Smooth muscle cell (in vitro differentiated cells): ENCODE measurements around the gene AADACL2. TPM values are rescaled to one million over a fixed set of nuclear protein-coding genes. Genes with fewer than 3 reads are reported as not detected.

ENCODE experiments used
- DNase-seq: peaks from one replicate; lab custom pipeline; 2025; ENCODE audit not compliant: unreplicated experiment; lab: John Stamatoyannopoulos, UW
- H2AFZ ChIP-seq: fragments of 200-600 bp; sonication (generic); 2 replicates; pipeline ENCODE4 v1.6.0; 2016; ENCODE audit warnings: antibody characterized with exemption, low read depth, mild to moderate bottlenecking
- H3F3A ChIP-seq: fragments of 200-600 bp; sonication (generic); 2 replicates; pipeline ENCODE4 v1.6.0; 2017; ENCODE audit warnings: antibody characterized with exemption, low read depth
- H3K27ac ChIP-seq: fragments of 200-600 bp; sonication (generic); 2 replicates; pipeline ENCODE4 v1.5.1; 2016; ENCODE audit warnings: low read depth, mild to moderate bottlenecking
- H3K27me3 ChIP-seq: fragments of 200-600 bp; sonication (generic); 2 replicates; pipeline ENCODE4 v1.6.1; 2016; ENCODE audit warnings: low read depth, mild to moderate bottlenecking
- H3K36me3 ChIP-seq: fragments of 200-600 bp; sonication (generic); 2 replicates; pipeline ENCODE4 v1.5.1; 2016; ENCODE audit warnings: low read depth
- H3K4me1 ChIP-seq: fragments of 200-600 bp; sonication (generic); 2 replicates; pipeline ENCODE4 v1.5.1; 2016; ENCODE audit warnings: low read depth
- H3K4me2 ChIP-seq: fragments of 200-600 bp; sonication (generic); 2 replicates; pipeline ENCODE4 v1.6.0; 2016; ENCODE audit warnings: mild to moderate bottlenecking
- H3K4me3 ChIP-seq: fragments of 200-600 bp; sonication (generic); 2 replicates; pipeline ENCODE4 v1.5.1; 2016; ENCODE audit warnings: mild to moderate bottlenecking
- H3K79me2 ChIP-seq: fragments of 200-600 bp; sonication (generic); 2 replicates; pipeline ENCODE4 v1.6.0; 2016; ENCODE audit warnings: low read depth, mild to moderate bottlenecking
- H3K9ac ChIP-seq: fragments of 200-600 bp; sonication (generic); 2 replicates; pipeline ENCODE4 v1.6.0; 2016; ENCODE audit warnings: low read depth
- H3K9me3 ChIP-seq: fragments of 200-600 bp; sonication (generic); replicated peaks from 2 replicates; pipeline ENCODE4 v1.5.1; 2016; ENCODE audit warnings: low read depth
- H4K20me1 ChIP-seq: fragments of 200-600 bp; sonication (generic); 2 replicates; pipeline ENCODE4 v1.6.0; 2016; ENCODE audit warnings: low read depth
- CTCF ChIP-seq: fragments of 200-600 bp; sonication (generic); IDR thresholded peaks from 2 replicates; pipeline ENCODE4 v1.5.1; 2017; ENCODE audit warnings: borderline replicate concordance, mild to moderate bottlenecking, antibody characterized with exemption; ENCODE audit not compliant: insufficient read depth, poor library complexity, severe bottlenecking
- WGBS: methylation state at CpG from one replicate; pipeline ENCODE4 v1.1.7; 2016; ENCODE audit warnings: low lambda C conversion rate; 5-methylcytosine and 5-hydroxymethylcytosine counted together
- polyA plus RNA-seq: library from polyadenylated mRNA; unstranded; fragments of >200 nt; fragmentation: Nextera tagmentation; extraction: Ambion mirVana; gene quantifications from 2 replicates; pipeline ENCODE4 v1.2.1, GENCODE V29; 2016
- total RNA-seq: library from RNA; depleted of rRNA; stranded (reverse); fragments of >200 nt; gene quantifications from 2 replicates; pipeline ENCODE4 v1.2.3, GENCODE V29; 2014

AADACL2 gene
- total and polyA plus RNA-seq, 2 experiments from 2014 or later: not detected

DNA sequence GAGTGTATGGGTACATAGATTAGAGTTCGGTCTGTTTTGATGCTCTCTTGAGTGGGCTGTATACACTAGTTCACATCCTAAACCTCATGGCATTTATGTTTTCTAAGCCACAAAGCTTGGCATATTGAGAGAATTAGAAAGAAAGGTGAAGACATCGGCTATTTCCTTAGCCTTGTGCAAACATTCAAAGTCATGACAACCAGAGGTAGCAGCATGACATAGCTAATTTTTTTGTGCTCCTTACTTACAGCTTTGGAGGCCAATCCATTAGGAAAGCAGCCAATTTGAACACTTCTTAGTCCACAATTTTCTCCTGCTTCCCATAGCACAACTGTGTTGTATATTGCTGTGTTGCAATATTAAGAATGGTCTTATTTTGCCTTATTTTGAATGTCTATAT lies 58.7 kb downstream of the AADACL2 start:
- Histone ChIP-seq H3K4me3 (no peak overlapping the region), H3K4me2 (no peak overlapping the region), H2AFZ (no peak overlapping the region), H3K27me3 (no peaks in the 10 kb centered on the region), H3F3A (no peaks in the 10 kb centered on the region), H4K20me1 (no peaks in the 10 kb centered on the region), H3K27ac (no peak overlapping the region), H3K9ac (no peak overlapping the region), H3K36me3 (no peaks in the 10 kb centered on the region), H3K79me2 (no peaks in the 10 kb centered on the region), H3K9me3 (no peaks in the 10 kb centered on the region), H3K4me1 (no peaks in the 10 kb centered on the region)
- WGBS: 100% methylated on average over 2 of the region's 2 CpGs
- no peak for TF ChIP-seq CTCF
- DNase-seq: no peak

DNA sequence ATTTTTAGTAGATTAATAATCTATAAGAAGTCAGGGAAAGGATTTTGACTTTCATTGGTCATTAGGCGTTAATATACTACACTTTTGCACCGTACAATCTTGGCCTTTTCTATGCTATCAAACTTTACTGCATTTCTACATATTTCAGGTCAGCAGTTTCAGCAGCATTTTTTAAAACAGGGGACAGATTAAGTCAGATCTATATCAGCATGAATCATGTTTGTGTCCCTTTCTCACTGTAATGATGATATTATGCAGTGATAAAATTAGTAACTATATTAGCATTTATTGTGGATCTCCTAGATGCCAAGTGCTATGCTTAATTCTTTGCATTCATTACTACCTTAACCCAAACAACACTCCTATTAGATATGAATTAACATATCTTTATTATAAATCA lies 59.9 kb downstream of the AADACL2 start:
- DNase-seq: no peak
- no peaks in the 10 kb centered on the region for H3K27me3 ChIP-seq
- no peak overlapping the region for H3K4me3 ChIP-seq
- H3K9me3 ChIP-seq: no peaks in the 10 kb centered on the region
- no peak overlapping the region for H3K9ac ChIP-seq
- H3K4me2 ChIP-seq: peak overlapping the region; percentile 31
- no peaks in the 10 kb centered on the region for H3K36me3 ChIP-seq
- H2AFZ ChIP-seq: no peak overlapping the region
- no peaks in the 10 kb centered on the region for H3K4me1 ChIP-seq
- TF ChIP-seq CTCF: no peak
- no peaks in the 10 kb centered on the region for H3K79me2 ChIP-seq
- no peak overlapping the region for H3K27ac ChIP-seq
- 69% methylated on average over 2 of the region's 2 CpGs for WGBS
- H4K20me1 ChIP-seq: no peaks in the 10 kb centered on the region
- H3F3A ChIP-seq: no peaks in the 10 kb centered on the region

- no peaks in the 10 kb centered on the region for H3K27me3 ChIP-seq
- TF ChIP-seq CTCF: no peak
- no peak overlapping the region for H3K27ac ChIP-seq
- H3K4me1 ChIP-seq: no peaks in the 10 kb centered on the region
- H3K9me3 ChIP-seq: no peaks in the 10 kb centered on the region
- no peaks in the 10 kb centered on the region for H4K20me1 ChIP-seq
- H3F3A ChIP-seq: no peaks in the 10 kb centered on the region
- no peak overlapping the region for H3K4me2 ChIP-seq
- H3K9ac ChIP-seq: no peak overlapping the region
- WGBS: 92% methylated on average over 2 of the region's 2 CpGs
- no peaks in the 10 kb centered on the region for H3K79me2 ChIP-seq
- no peak overlapping the region for H3K4me3 ChIP-seq
- H2AFZ ChIP-seq: no peak overlapping the region
- no peaks in the 10 kb centered on the region for H3K36me3 ChIP-seq
- no peak for DNase-seq
Observed at GRCh38 chr3:151794080-151794479, 60.4 kb downstream of the AADACL2 start.

- Histone ChIP-seq H3K4me2 (no peak overlapping the region), H3K9me3 (no peaks in the 10 kb centered on the region), H3K9ac (no peak overlapping the region), H2AFZ (no peak overlapping the region), H3K4me1 (peaks cover 2% of the 10 kb centered on the region), H3F3A (peaks cover 1% of the 10 kb centered on the region), H4K20me1 (no peaks in the 10 kb centered on the region), H3K27ac (peak overlapping the region; percentile 60), H3K27me3 (no peaks in the 10 kb centered on the region), H3K4me3 (no peak overlapping the region), H3K79me2 (no peaks in the 10 kb centered on the region), H3K36me3 (no peaks in the 10 kb centered on the region)
- DNase-seq: no peak
- WGBS: 42% methylated on average over 4 of the region's 4 CpGs
- no peak for TF ChIP-seq CTCF
Observed at GRCh38 chr3:151795276-151795675, 61.5 kb downstream of the AADACL2 start.
